Muscle layer of colon (tissue), 2 donors: Measurements from ENCODE around the gene MICB.

Experiments used
- H3K27ac ChIP-seq: one replicate; pipeline ENCODE4 v1.7.0; 2013; ENCODE audit warnings: low read depth, mild to moderate bottlenecking, low read length, moderate library complexity
- H3K27me3 ChIP-seq, 2 donors: one replicate each; pipeline ENCODE4 v1.7.0; 2013; ENCODE audit warnings: low read length in 2 of 2, mild to moderate bottlenecking in 2 of 2; ENCODE audit not compliant: insufficient read depth in 2 of 2, control insufficient read depth in 1 of 2
- H3K36me3 ChIP-seq: one replicate; pipeline ENCODE4 v1.7.0; 2013; ENCODE audit warnings: mild to moderate bottlenecking, low read length; ENCODE audit not compliant: insufficient read depth
- H3K4me1 ChIP-seq: one replicate; pipeline ENCODE4 v1.7.0; 2013; ENCODE audit warnings: mild to moderate bottlenecking, low read length; ENCODE audit not compliant: insufficient read depth
- H3K4me3 ChIP-seq, 2 donors: one replicate each; pipeline ENCODE4 v1.7.0; 2013; ENCODE audit warnings: low read length in 2 of 2, low read depth in 1 of 2, mild to moderate bottlenecking in 1 of 2, moderate library complexity in 1 of 2
- H3K9ac ChIP-seq: one replicate; pipeline ENCODE4 v1.7.0; 2013; ENCODE audit warnings: low read length
- H3K9me3 ChIP-seq: one replicate; pipeline ENCODE4 v1.7.0; 2013; ENCODE audit warnings: mild to moderate bottlenecking, low read length
- donor health status: abdominal sarcoma.
- donor health status: Adenocarcinoma of cecum.

Gene MICB

GRCh38 chr6:31533455-31533841 is 35.5 kb downstream of the MICB start:
- Histone ChIP-seq H3K9me3 (no peaks in the 10 kb centered on the region), H3K27me3 (no peaks in the 10 kb centered on the region), H3K4me3 (no peak overlapping the region), H3K9ac (no peak overlapping the region), H3K36me3 (peaks cover 72% of the 10 kb centered on the region), H3K4me1 (peaks cover 2% of the 10 kb centered on the region), H3K27ac (no peak overlapping the region)

- H3K27me3 ChIP-seq, result no peaks in the 10 kb centered on the region
- H3K27ac ChIP-seq, result no peak overlapping the region
- H3K36me3 ChIP-seq, result peaks cover 78% of the 10 kb centered on the region
- no peaks in the 10 kb centered on the region for H3K9me3 ChIP-seq
- H3K4me3 ChIP-seq, result no peak overlapping the region
- peaks cover 8% of the 10 kb centered on the region for H3K4me1 ChIP-seq
- no peak overlapping the region for H3K9ac ChIP-seq
Observed at GRCh38 chr6:31534011-31534410, 36.1 kb downstream of the MICB start.

GRCh38 chr6:31534521-31535040 is 36.6 kb downstream of the MICB start:
- H3K27ac ChIP-seq, result no peak overlapping the region
- H3K4me3 ChIP-seq, result no peak overlapping the region
- no peak overlapping the region for H3K9ac ChIP-seq
- no peaks in the 10 kb centered on the region for H3K27me3 ChIP-seq
- H3K4me1 ChIP-seq, result peaks cover 14% of the 10 kb centered on the region
- peaks cover 82% of the 10 kb centered on the region for H3K36me3 ChIP-seq
- H3K9me3 ChIP-seq, result no peaks in the 10 kb centered on the region

- peaks cover 25% of the 10 kb centered on the region for H3K4me1 ChIP-seq
Observed at GRCh38 chr6:31535538-31536324, 37.8 kb downstream of the MICB start.

GRCh38 chr6:31538805-31539400 is 41.0 kb downstream of the MICB start:
- Histone ChIP-seq H3K4me3 (no peak overlapping the region), H3K9ac (peak overlapping the region; percentile 9), H3K27me3 (no peaks in the 10 kb centered on the region), H3K36me3 (peaks cover 60% of the 10 kb centered on the region), H3K4me1 (peaks cover 36% of the 10 kb centered on the region), H3K27ac (no peak overlapping the region), H3K9me3 (no peaks in the 10 kb centered on the region)

More at GRCh38 chr6:31535538-31536324, 37.8 kb downstream of the MICB start:
- Histone ChIP-seq H3K9ac (no peak overlapping the region), H3K4me3 (no peak overlapping the region), H3K36me3 (peaks cover 80% of the 10 kb centered on the region), H3K9me3 (no peaks in the 10 kb centered on the region), H3K27ac (no peak overlapping the region), H3K27me3 (no peaks in the 10 kb centered on the region)

- peak overlapping the region; percentile 95 for H3K9ac ChIP-seq
- peaks cover 36% of the 10 kb centered on the region for H3K4me1 ChIP-seq
- peak overlapping the region; percentile 36 to 98 for H3K4me3 ChIP-seq
- H3K27ac ChIP-seq, result peak overlapping the region; percentile 83
- no peaks in the 10 kb centered on the region for H3K27me3 ChIP-seq
- H3K9me3 ChIP-seq, result no peaks in the 10 kb centered on the region
- peaks cover 42% of the 10 kb centered on the region for H3K36me3 ChIP-seq
Observed at GRCh38 chr6:31540640-31541039, 42.7 kb downstream of the MICB start.

GRCh38 chr6:31541059-31541657 is 43.2 kb downstream of the MICB start:
- peak overlapping the region; percentile 95 for H3K9ac ChIP-seq
- H3K27me3 ChIP-seq, result no peaks in the 10 kb centered on the region
- H3K9me3 ChIP-seq, result no peaks in the 10 kb centered on the region
- H3K4me3 ChIP-seq, result peak overlapping the region; percentile 36 to 98
- peak overlapping the region; percentile 83 for H3K27ac ChIP-seq
- H3K4me1 ChIP-seq, result peaks cover 36% of the 10 kb centered on the region
- peaks cover 37% of the 10 kb centered on the region for H3K36me3 ChIP-seq

- Histone ChIP-seq H3K27me3 (no peaks in the 10 kb centered on the region), H3K4me3 (peak within 1 kb of the TSS; percentile 45 to 98), H3K9me3 (no peaks in the 10 kb centered on the region), H3K36me3 (peaks cover 31% of the 10 kb centered on the region), H3K4me1 (peaks cover 42% of the 10 kb centered on the region), H3K27ac (peak within 1 kb of the TSS; percentile 83), H3K9ac (peak within 1 kb of the TSS; percentile 95)
Observed at GRCh38 chr6:31541658-31542521, 43.9 kb downstream of the MICB start, which contains the start of gene DDX39B. TSS of gene DDX39B (minus strand) at chr6:31542003. CDS start at chr6:31540532, 1,471 bp downstream.

- Histone ChIP-seq H3K4me3 (no peak overlapping the region), H3K4me1 (peaks cover 47% of the 10 kb centered on the region), H3K9me3 (no peaks in the 10 kb centered on the region), H3K27me3 (no peaks in the 10 kb centered on the region), H3K36me3 (peaks cover 18% of the 10 kb centered on the region), H3K27ac (no peak overlapping the region), H3K9ac (no peak overlapping the region)
Observed at GRCh38 chr6:31543639-31544038, 45.7 kb downstream of the MICB start.

- H3K4me3 ChIP-seq, result no peak overlapping the region
- H3K9ac ChIP-seq, result no peak overlapping the region
- H3K4me1 ChIP-seq, result peaks cover 40% of the 10 kb centered on the region
- no peaks in the 10 kb centered on the region for H3K9me3 ChIP-seq
- peaks cover 8% of the 10 kb centered on the region for H3K36me3 ChIP-seq
- H3K27me3 ChIP-seq, result no peaks in the 10 kb centered on the region
- H3K27ac ChIP-seq, result no peak overlapping the region
Observed at GRCh38 chr6:31544676-31545075, 46.7 kb downstream of the MICB start.

GRCh38 chr6:31545291-31545690 is 47.3 kb downstream of the MICB start:
- no peak overlapping the region for H3K4me3 ChIP-seq
- H3K9ac ChIP-seq, result no peak overlapping the region
- H3K27ac ChIP-seq, result no peak overlapping the region
- H3K27me3 ChIP-seq, result no peaks in the 10 kb centered on the region
- peaks cover 2% of the 10 kb centered on the region for H3K36me3 ChIP-seq
- no peaks in the 10 kb centered on the region for H3K9me3 ChIP-seq
- peaks cover 34% of the 10 kb centered on the region for H3K4me1 ChIP-seq
